Stomach (tissue), 4 donors: ENCODE data around the gene RASD1.

Experiments
- CTCF ChIP-seq, 7 experiments: fragments of 450-650 bp in 4 of 7; fragments of 200-600 bp in 3 of 7; sonication (generic) in 3 of 7; IDR thresholded peaks; one replicate each; pipeline ENCODE4 v1.5.1; 2016 to 2019; ENCODE audit warnings: antibody characterized with exemption in 7 of 7, control low read depth in 2 of 7, mild to moderate bottlenecking in 1 of 7
- EP300 ChIP-seq: sonication (generic); formaldehyde crosslinking; IDR thresholded peaks from one replicate; pipeline ENCODE4 v1.6.1; 2017; ENCODE audit warnings: antibody characterized with exemption
- POLR2A ChIP-seq, 4 donors: fragments of 450-650 bp; IDR thresholded peaks; one replicate each; pipeline ENCODE4 v1.6.1; 2016; ENCODE audit warnings: antibody characterized with exemption in 4 of 4, control low read depth in 2 of 4, mild to moderate bottlenecking in 1 of 4, moderate library complexity in 1 of 4
- POLR2AphosphoS5 ChIP-seq, 3 donors: sonication (generic); formaldehyde crosslinking; IDR thresholded peaks; one replicate each; pipeline ENCODE4 v1.6.1; 2016; ENCODE audit warnings: antibody characterized with exemption in 3 of 3

- TF ChIP-seq POLR2AphosphoS5 (IDR thresholded peaks at IDR 0.05), result no peak
- no peak for TF ChIP-seq EP300
- TF ChIP-seq CTCF (IDR thresholded peaks at IDR 0.05), result no peak
- no peak for TF ChIP-seq POLR2A (IDR thresholded peaks at IDR 0.05)
Measured at GRCh38 chr17:17519886-17520285, 23.7 kb upstream of the RASD1 start.
